Activated B cell treated with CpG ODN at 0.5 μM for 24 hours (primary cell): Measurements from ENCODE around the gene LDAH. TPM values are rescaled to one million over a fixed set of nuclear protein-coding genes. Genes with fewer than 3 reads are reported as not detected.

Source experiments
- ATAC-seq: fragments of 200-7000 bp; cut with Tn5 transposase; one replicate; pipeline ENCODE4 v1.10.0; 2021; ENCODE audit warnings: low read depth, mild to moderate bottlenecking, moderate library complexity
- CTCF ChIA-PET: fragments of 350-600 bp; sonication (Branson Sonifier 250); formaldehyde crosslinking; loops from one replicate; lab custom pipeline; 2021; ENCODE audit warnings: antibody characterized with exemption; lab: Charles Lee
- POLR2A ChIA-PET: fragments of 350-600 bp; sonication (Branson Sonifier 250); formaldehyde crosslinking; loops from one replicate; lab custom pipeline; 2021; ENCODE audit warnings: antibody characterized with exemption; lab: Charles Lee
- DNase-seq: peaks from one replicate; pipeline ENCODE4 v3.0.0; 2022
- H3K27ac Mint-ChIP-seq: one replicate; pipeline ENCODE4 v1.8.0; 2020; ENCODE audit warnings: mixed read lengths
- H3K27me3 Mint-ChIP-seq: one replicate; pipeline ENCODE4 v1.8.0; 2021; ENCODE audit warnings: mixed read lengths
- H3K36me3 Mint-ChIP-seq: one replicate; pipeline ENCODE4 v1.8.0; 2021; ENCODE audit warnings: low read depth, mixed read lengths
- H3K4me1 Mint-ChIP-seq: one replicate; pipeline ENCODE4 v1.8.0; 2021; ENCODE audit warnings: mixed read lengths
- H3K4me3 Mint-ChIP-seq: one replicate; pipeline ENCODE4 v1.8.0; 2020; ENCODE audit warnings: mild to moderate bottlenecking, mixed read lengths
- H3K9me3 Mint-ChIP-seq: one replicate; pipeline ENCODE4 v1.8.0; 2020; ENCODE audit warnings: mixed read lengths
- intact Hi-C: fragments of 100-400 bp; cut with micrococcal nuclease; formaldehyde crosslinking; loops from one replicate; pipeline ENCODE4 v1.15.1; 2024
- total RNA-seq: library from RNA; stranded (reverse); gene quantifications from 2 replicates; pipeline ENCODE4 v1.2.3, GENCODE V29; 2022
- TF ChIP-seq, protein P1 (sequence below): fragments of 200-600 bp; IDR thresholded peaks from one replicate; pipeline ENCODE4 v1.8.0; 2022; ENCODE audit warnings: antibody characterized with exemption, mild to moderate bottlenecking

The LDAH gene
- total RNA-seq, 1 donor from 2014 or later: 31.2 TPM

DNA sequence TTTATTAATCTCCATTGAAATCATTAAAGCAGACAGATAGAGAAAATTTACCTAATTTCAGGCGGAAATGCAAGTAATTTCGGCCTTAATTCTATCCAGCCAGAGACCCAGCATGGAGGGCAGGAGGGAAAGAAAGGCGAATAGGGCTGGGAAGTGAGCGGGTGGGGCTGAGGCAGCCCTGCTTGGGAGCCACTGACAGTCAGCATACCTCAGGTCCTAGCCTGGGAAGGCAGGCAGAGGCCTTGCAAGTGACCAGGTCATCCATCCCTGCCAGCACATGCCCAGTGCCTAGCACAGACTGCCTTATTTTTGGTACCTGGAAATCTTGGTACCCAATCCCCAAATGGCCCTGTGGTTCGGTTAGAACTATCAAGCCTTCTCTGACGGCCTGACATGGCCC is 154.4 kb downstream of the LDAH start:
- peak overlapping the region; percentile 79 for H3K4me3 Mint-ChIP-seq
- peaks cover 6% of the 10 kb centered on the region for H3K36me3 Mint-ChIP-seq
- intact Hi-C loops: loop anchor here (5.0 kb wide), 2 partner anchors 1306 to 1321 kb away; no protein-coding TSS in a partner anchor
- TF ChIP-seq, protein P1, sequence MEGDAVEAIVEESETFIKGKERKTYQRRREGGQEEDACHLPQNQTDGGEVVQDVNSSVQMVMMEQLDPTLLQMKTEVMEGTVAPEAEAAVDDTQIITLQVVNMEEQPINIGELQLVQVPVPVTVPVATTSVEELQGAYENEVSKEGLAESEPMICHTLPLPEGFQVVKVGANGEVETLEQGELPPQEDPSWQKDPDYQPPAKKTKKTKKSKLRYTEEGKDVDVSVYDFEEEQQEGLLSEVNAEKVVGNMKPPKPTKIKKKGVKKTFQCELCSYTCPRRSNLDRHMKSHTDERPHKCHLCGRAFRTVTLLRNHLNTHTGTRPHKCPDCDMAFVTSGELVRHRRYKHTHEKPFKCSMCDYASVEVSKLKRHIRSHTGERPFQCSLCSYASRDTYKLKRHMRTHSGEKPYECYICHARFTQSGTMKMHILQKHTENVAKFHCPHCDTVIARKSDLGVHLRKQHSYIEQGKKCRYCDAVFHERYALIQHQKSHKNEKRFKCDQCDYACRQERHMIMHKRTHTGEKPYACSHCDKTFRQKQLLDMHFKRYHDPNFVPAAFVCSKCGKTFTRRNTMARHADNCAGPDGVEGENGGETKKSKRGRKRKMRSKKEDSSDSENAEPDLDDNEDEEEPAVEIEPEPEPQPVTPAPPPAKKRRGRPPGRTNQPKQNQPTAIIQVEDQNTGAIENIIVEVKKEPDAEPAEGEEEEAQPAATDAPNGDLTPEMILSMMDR: no peak
- H3K27ac Mint-ChIP-seq: peak overlapping the region; percentile 73
- H3K27me3 Mint-ChIP-seq: peaks cover 8% of the 10 kb centered on the region
- ATAC-seq (no peak), DNase-seq (no peak)
- ChIA-PET CTCF (no interaction called here), POLR2A (interaction anchor here (3.0 to 3.5 kb wide), 2 partner anchors 9 to 221 kb away, joined by 27 to 116 read pairs; partner anchors contain the start of gene RHOB)
- peaks cover 50% of the 10 kb centered on the region for H3K4me1 Mint-ChIP-seq
- no peaks in the 10 kb centered on the region for H3K9me3 Mint-ChIP-seq

DNA sequence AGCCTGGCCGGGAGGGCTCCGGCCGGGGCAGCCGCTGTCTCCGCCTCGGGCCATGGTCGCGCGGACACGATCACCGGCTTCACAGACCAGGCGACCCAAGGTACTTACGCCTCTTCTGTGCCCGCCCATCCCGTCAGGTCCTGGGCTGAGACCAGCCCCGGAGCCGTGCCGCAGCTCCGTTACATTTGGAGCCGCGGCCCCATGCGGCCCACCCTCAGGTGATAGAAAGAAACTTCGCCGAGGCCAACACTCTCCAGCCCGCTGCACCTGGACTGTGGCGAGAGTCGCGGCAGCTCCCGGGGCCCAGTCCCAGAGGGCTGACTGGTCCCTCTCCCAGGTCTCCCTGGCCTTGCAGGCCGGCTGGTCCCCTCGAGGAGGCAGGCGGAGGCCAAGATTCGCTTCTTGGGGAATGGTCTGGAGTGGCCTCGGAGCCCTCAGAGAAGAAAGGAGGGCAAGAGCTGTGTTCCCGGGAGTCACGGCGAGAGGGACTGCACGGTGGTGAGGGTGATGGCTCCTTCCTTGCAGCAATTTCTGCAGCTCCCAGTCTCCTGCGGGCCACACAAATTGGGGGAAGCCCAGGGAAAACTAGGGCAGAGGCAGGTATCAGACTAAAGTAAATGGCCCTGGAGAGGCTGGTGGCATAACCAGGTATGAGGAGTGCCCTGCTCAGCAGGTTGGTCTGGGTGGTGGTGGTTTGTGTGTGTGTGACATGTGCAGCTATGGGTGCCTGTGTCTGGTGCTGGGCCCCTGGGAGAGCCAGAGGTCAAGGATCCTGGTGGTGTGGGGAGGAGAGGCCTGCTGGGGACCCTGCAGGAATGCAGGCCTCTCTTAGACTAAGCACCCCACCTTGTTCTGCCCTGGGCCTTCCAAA is 155.1 kb downstream of the LDAH start:
- Mint-ChIP-seq H3K27ac (peak overlapping the region; percentile 73), H3K9me3 (no peaks in the 10 kb centered on the region), H3K4me3 (peak overlapping the region; percentile 79), H3K36me3 (peaks cover 4% of the 10 kb centered on the region), H3K27me3 (peaks cover 8% of the 10 kb centered on the region), H3K4me1 (peaks cover 44% of the 10 kb centered on the region)
- ATAC-seq: no peak
- DNase-seq: no peak
- intact Hi-C loops: loop anchor here (1.0 to 5.0 kb wide), 6 partner anchors 9 to 1320 kb away; partner anchors contain the start of genes HS1BP3 and LDAH
- ChIA-PET POLR2A (interaction anchor here (1.3 to 3.5 kb wide), 7 partner anchors 10 to 318 kb away, joined by 3 to 116 read pairs (median 24); partner anchors contain the start of genes HS1BP3, LDAH and RHOB), CTCF (interaction anchor here (1.2 to 5.7 kb wide), 3 partner anchors 9 to 295 kb away, joined by 4 to 69 read pairs (median 21); no protein-coding TSS in a partner anchor)
- TF ChIP-seq, protein P1: no peak

DNA sequence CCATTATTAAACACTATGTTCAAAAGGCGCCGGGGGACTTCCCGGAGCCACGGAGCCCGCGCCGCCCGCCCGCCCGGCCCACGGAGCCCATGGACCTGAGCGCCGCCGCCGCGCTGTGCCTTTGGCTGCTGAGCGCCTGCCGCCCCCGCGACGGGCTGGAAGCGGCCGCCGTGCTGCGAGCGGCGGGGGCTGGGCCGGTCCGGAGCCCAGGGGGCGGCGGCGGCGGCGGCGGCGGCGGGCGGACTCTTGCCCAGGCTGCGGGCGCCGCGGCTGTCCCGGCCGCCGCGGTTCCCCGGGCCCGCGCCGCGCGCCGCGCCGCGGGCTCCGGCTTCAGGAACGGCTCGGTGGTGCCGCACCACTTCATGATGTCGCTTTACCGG is 155.8 kb downstream of the LDAH start:
- peaks cover 8% of the 10 kb centered on the region for H3K27me3 Mint-ChIP-seq
- intact Hi-C loops: loop anchor here (1.0 to 5.0 kb wide), 6 partner anchors 9 to 1320 kb away; partner anchors contain the start of genes HS1BP3 and LDAH
- ChIA-PET POLR2A (interaction anchor here (0.7 to 3.5 kb wide), 10 partner anchors 10 to 318 kb away, joined by 3 to 116 read pairs (median 5); partner anchors contain the start of genes HS1BP3, LDAH, PUM2 and RHOB), CTCF (interaction anchor here (1.2 to 5.7 kb wide), 3 partner anchors 9 to 296 kb away, joined by 4 to 69 read pairs (median 21); no protein-coding TSS in a partner anchor)
- no peak for DNase-seq
- H3K27ac Mint-ChIP-seq: no peak overlapping the region
- TF ChIP-seq, protein P1: no peak
- H3K4me1 Mint-ChIP-seq: peaks cover 38% of the 10 kb centered on the region
- no peaks in the 10 kb centered on the region for H3K9me3 Mint-ChIP-seq
- peak overlapping the region; percentile 79 for H3K4me3 Mint-ChIP-seq
- no peak for ATAC-seq
- H3K36me3 Mint-ChIP-seq: peaks cover 4% of the 10 kb centered on the region

DNA sequence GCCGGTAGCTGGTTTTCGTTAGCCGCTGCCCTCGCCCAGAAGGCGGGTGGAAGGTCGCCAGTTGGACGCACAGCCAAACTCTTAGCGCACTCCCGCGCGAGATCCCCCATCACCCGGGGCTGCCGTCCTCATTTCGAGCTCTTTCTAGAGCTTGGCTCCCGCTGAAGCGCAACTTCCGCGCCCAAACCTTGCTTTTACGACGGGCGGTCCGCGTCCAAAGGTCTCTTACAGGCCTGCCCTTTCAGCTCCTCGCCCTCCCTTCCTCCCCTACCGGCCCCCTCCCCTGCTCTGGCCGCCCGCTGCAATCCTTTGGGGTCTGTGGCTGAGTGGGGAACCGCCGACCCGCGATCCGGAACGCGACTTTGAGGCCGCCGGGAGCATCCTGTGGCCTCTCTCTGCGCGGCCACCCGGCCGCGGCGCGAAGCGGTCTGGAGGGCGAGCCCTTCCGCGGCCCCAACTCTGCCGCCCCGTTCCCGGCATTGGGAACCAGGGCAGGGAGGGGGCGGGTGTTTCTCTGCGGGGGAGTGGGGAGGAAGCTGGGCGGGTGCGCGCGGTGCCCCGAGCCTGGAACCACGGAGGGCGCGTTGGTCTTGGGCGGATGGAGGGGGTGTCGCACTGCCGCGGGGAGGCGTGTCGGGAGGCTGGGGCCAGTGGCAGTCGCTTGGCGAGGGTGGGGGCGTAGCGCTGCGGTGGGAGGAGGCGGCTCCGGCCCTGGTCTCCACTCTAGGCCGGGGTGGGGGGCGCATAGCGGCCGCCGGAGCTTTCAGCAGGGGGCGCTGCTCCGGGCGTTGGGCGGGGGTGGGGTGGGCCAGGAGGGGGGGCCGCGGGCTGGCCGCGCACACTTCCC is 156.4 kb downstream of the LDAH start, which contains the start of gene GDF7:
TSS of gene GDF7 (plus strand) at position 841 of the 847 bp plus-strand sequence. CDS start 96 bp downstream, outside the sequence.
- intact Hi-C loops: loop anchor here (1.0 to 5.0 kb wide), 7 partner anchors 10 to 1319 kb away; partner anchors contain the start of genes HS1BP3 and LDAH
- POLR2A ChIA-PET: interaction anchor here (0.7 to 3.5 kb wide), 12 partner anchors 11 to 317 kb away, joined by 3 to 116 read pairs (median 5); partner anchors contain the start of genes HS1BP3, LDAH, PUM2 and RHOB
- H3K27ac Mint-ChIP-seq: peak within 1 kb of the TSS; percentile 82

More for the DNA sequence above, 156.4 kb downstream of the LDAH start, which contains the start of gene GDF7:
- Mint-ChIP-seq H3K4me1 (peaks cover 32% of the 10 kb centered on the region), H3K36me3 (peaks cover 4% of the 10 kb centered on the region), H3K9me3 (no peaks in the 10 kb centered on the region), H3K4me3 (peak within 1 kb of the TSS; percentile 87), H3K27me3 (peaks cover 8% of the 10 kb centered on the region)
- DNase-seq: peak; percentile 67
- ATAC-seq: peak; percentile 78
- TF ChIP-seq, protein P1: no peak
- CTCF ChIA-PET: interaction anchor here (0.7 to 5.7 kb wide), 7 partner anchors 10 to 315 kb away, joined by 3 to 69 read pairs (median 4); partner anchors contain the start of gene HS1BP3
